Measurements from ENCODE around the gene GCLC.

GCLC gene

GRCh38 chr6:53523511-53524454, 21.1 kb downstream of the GCLC start:
- no peak for DNase-seq

GRCh38 chr6:53520320-53520928, 24.5 kb downstream of the GCLC start:
- no peak for DNase-seq

- DNase-seq, result no peak
These were observed 26.0 kb downstream of the GCLC start for GRCh38 chr6:53518862-53519261.

- no peak for DNase-seq
These were observed 27.9 kb downstream of the GCLC start for GRCh38 chr6:53517021-53517420.

GRCh38 chr6:53514677-53515076, 30.2 kb downstream of the GCLC start:
- DNase-seq, result no peak

GRCh38 chr6:53513519-53513966, 31.4 kb downstream of the GCLC start:
- no peak for DNase-seq

- DNase-seq, result no peak
These were observed 31.8 kb downstream of the GCLC start for GRCh38 chr6:53513056-53513455.

- DNase-seq, result no peak
These were observed 32.3 kb downstream of the GCLC start for GRCh38 chr6:53512626-53513025.

- DNase-seq, result no peak
These were observed 34.2 kb downstream of the GCLC start for GRCh38 chr6:53510746-53511145.

GRCh38 chr6:53506872-53507271, 38.0 kb downstream of the GCLC start:
- DNase-seq, result no peak

- DNase-seq, result no peak
These were observed 40.4 kb downstream of the GCLC start for GRCh38 chr6:53504512-53504911.

- DNase-seq, result no peak
These were observed 41.8 kb downstream of the GCLC start for GRCh38 chr6:53503060-53503459.

- no peak for DNase-seq
These were observed 43.5 kb downstream of the GCLC start for GRCh38 chr6:53501432-53501831.

- DNase-seq, result no peak
These were observed 44.8 kb downstream of the GCLC start for GRCh38 chr6:53500095-53500494.

- no peak for DNase-seq
These were observed 45.8 kb downstream of the GCLC start for GRCh38 chr6:53499094-53499493.

- DNase-seq, result no peak
These were observed 46.3 kb downstream of the GCLC start for GRCh38 chr6:53498649-53499048.

GRCh38 chr6:53497905-53498304, 47.0 kb downstream of the GCLC start:
- no peak for DNase-seq

- no peak for DNase-seq
These were observed 48.0 kb downstream of the GCLC start for GRCh38 chr6:53496797-53497375.

- DNase-seq, result no peak
These were observed 49.1 kb downstream of the GCLC start for GRCh38 chr6:53495506-53496499.

GRCh38 chr6:53494076-53494475, 50.8 kb downstream of the GCLC start:
- DNase-seq, result no peak

GRCh38 chr6:53493635-53494025, 51.3 kb downstream of the GCLC start:
- DNase-seq, result no peak

- no peak for DNase-seq
These were observed 51.9 kb downstream of the GCLC start for GRCh38 chr6:53492860-53493634.

Measured in 8988T (cell line).